Measurements from ENCODE around the gene AGAP3. TPM values are rescaled to one million over a fixed set of nuclear protein-coding genes. Genes with fewer than 3 reads are reported as not detected.

AGAP3 gene
- total and polyA plus RNA-seq, 9 donors = 22.3 to 125 (median 79.9) TPM

GRCh38 chr7:151175047-151175792, 88.9 kb downstream of the AGAP3 start:
- H3K27ac ChIP-seq = no peak overlapping the region
- no peaks in the 10 kb centered on the region for H3K9me3 ChIP-seq
- no peak for DNase-seq
- H3K4me3 ChIP-seq = no peak overlapping the region
- no peaks in the 10 kb centered on the region for H3K4me1 ChIP-seq (ENCODE audit: insufficient read depth)
- no peaks in the 10 kb centered on the region for H3K27me3 ChIP-seq
- H3K36me3 ChIP-seq = no peaks in the 10 kb centered on the region
- TF ChIP-seq CTCF (IDR thresholded peaks at IDR 0.05) (no peak), EP300 (IDR thresholded peaks at IDR 0.05) (no peak), POLR2A (IDR thresholded peaks at IDR 0.05) (no peak)
- intact Hi-C loops (cut with DNase I) = loop anchor here in 1 of 4 donors (5.0 kb wide), 1 partner anchor 48 kb away; no protein-coding TSS in a partner anchor
- WGBS, 3 donors = 73 to 78% (median 76%) methylated on average over 16 of the region's 16 CpGs

- H3K9me3 ChIP-seq = no peaks in the 10 kb centered on the region
- intact Hi-C loops (cut with DNase I) = loop anchor here in 1 of 4 donors (5.0 kb wide), 1 partner anchor 49 kb away; no protein-coding TSS in a partner anchor
- H3K36me3 ChIP-seq = no peaks in the 10 kb centered on the region
- no peak overlapping the region for H3K4me3 ChIP-seq
- DNase-seq = no peak
- H3K4me1 ChIP-seq (ENCODE audit: insufficient read depth) = no peaks in the 10 kb centered on the region
- 65 to 75% (median 74%) methylated on average over 23 of the region's 23 CpGs for WGBS, 3 donors
- H3K27ac ChIP-seq = no peak overlapping the region
- TF ChIP-seq EP300 (IDR thresholded peaks at IDR 0.05) = no peak
- TF ChIP-seq POLR2A (IDR thresholded peaks at IDR 0.05) = no peak
- no peak for TF ChIP-seq CTCF (IDR thresholded peaks at IDR 0.05)
- no peaks in the 10 kb centered on the region for H3K27me3 ChIP-seq
Observed at GRCh38 chr7:151175793-151176311, 89.6 kb downstream of the AGAP3 start.

- Histone ChIP-seq H3K4me1 (ENCODE audit: insufficient read depth) (no peaks in the 10 kb centered on the region), H3K9me3 (no peaks in the 10 kb centered on the region), H3K27ac (no peak overlapping the region), H3K36me3 (no peaks in the 10 kb centered on the region), H3K4me3 (no peak overlapping the region), H3K27me3 (no peaks in the 10 kb centered on the region)
- no peak for TF ChIP-seq EP300 (IDR thresholded peaks at IDR 0.05)
- no peak for TF ChIP-seq POLR2A (IDR thresholded peaks at IDR 0.05)
- no peak for TF ChIP-seq CTCF (IDR thresholded peaks at IDR 0.05)
- DNase-seq = no peak
- intact Hi-C loops (cut with DNase I) = loop anchor here in 1 of 4 donors (5.0 kb wide), 1 partner anchor 49 kb away; no protein-coding TSS in a partner anchor
- WGBS, 3 donors = 78 to 85% (median 80%) methylated on average over 9 of the region's 9 CpGs
Observed at GRCh38 chr7:151176401-151176800, 90.1 kb downstream of the AGAP3 start.

GRCh38 chr7:151177310-151177709, 91.0 kb downstream of the AGAP3 start:
- no peak overlapping the region for H3K27ac ChIP-seq
- no peaks in the 10 kb centered on the region for H3K4me1 ChIP-seq (ENCODE audit: insufficient read depth)
- TF ChIP-seq EP300 (IDR thresholded peaks at IDR 0.05) = no peak
- TF ChIP-seq CTCF (IDR thresholded peaks at IDR 0.05) = no peak
- no peak for TF ChIP-seq POLR2A (IDR thresholded peaks at IDR 0.05)
- no peak overlapping the region for H3K4me3 ChIP-seq
- no peaks in the 10 kb centered on the region for H3K36me3 ChIP-seq
- WGBS, 3 donors = 86 to 100% (median 89%) methylated on average over 1 of the region's 1 CpG
- H3K9me3 ChIP-seq = no peaks in the 10 kb centered on the region
- intact Hi-C loops (cut with DNase I) = loop anchor here in 1 of 4 donors (5.0 kb wide), 1 partner anchor 50 kb away; no protein-coding TSS in a partner anchor
- no peaks in the 10 kb centered on the region for H3K27me3 ChIP-seq
- DNase-seq = no peak

Measured in ovary (tissue), 9 donors.